ENCODE data around the gene SRMS.

Gene SRMS

DNA sequence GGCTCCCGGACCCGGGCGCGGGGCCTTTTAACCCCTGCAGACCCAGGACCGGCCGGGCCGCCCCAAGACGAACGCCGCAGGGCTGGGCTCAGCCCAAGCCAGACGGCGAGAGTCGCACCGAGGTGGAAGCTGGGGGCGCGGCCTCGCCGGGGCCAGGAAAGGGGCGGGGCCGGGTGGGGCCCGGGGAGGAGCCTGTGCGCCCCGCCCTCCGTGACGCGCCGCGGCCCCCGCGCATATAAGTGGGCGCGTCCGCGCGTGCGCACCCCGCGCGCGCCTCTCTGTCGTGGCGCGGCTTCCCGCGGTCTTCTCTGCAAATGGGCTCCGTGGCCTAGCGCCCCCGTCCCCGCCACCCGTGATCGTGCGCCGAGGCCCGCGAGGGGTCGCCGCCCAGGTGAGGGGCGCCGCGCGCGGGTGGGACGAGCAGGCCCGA is 27.0 kb downstream of the SRMS start, which contains the start of gene PPDPF:
Gene PPDPF, plus strand, starts transcription at position 262 of the 430 bp plus-strand sequence. CDS start 544 bp downstream, outside the sequence.
- TF ChIP-seq, protein P1, sequence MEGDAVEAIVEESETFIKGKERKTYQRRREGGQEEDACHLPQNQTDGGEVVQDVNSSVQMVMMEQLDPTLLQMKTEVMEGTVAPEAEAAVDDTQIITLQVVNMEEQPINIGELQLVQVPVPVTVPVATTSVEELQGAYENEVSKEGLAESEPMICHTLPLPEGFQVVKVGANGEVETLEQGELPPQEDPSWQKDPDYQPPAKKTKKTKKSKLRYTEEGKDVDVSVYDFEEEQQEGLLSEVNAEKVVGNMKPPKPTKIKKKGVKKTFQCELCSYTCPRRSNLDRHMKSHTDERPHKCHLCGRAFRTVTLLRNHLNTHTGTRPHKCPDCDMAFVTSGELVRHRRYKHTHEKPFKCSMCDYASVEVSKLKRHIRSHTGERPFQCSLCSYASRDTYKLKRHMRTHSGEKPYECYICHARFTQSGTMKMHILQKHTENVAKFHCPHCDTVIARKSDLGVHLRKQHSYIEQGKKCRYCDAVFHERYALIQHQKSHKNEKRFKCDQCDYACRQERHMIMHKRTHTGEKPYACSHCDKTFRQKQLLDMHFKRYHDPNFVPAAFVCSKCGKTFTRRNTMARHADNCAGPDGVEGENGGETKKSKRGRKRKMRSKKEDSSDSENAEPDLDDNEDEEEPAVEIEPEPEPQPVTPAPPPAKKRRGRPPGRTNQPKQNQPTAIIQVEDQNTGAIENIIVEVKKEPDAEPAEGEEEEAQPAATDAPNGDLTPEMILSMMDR (IDR thresholded peaks at IDR 0.05) = no peak

DNA sequence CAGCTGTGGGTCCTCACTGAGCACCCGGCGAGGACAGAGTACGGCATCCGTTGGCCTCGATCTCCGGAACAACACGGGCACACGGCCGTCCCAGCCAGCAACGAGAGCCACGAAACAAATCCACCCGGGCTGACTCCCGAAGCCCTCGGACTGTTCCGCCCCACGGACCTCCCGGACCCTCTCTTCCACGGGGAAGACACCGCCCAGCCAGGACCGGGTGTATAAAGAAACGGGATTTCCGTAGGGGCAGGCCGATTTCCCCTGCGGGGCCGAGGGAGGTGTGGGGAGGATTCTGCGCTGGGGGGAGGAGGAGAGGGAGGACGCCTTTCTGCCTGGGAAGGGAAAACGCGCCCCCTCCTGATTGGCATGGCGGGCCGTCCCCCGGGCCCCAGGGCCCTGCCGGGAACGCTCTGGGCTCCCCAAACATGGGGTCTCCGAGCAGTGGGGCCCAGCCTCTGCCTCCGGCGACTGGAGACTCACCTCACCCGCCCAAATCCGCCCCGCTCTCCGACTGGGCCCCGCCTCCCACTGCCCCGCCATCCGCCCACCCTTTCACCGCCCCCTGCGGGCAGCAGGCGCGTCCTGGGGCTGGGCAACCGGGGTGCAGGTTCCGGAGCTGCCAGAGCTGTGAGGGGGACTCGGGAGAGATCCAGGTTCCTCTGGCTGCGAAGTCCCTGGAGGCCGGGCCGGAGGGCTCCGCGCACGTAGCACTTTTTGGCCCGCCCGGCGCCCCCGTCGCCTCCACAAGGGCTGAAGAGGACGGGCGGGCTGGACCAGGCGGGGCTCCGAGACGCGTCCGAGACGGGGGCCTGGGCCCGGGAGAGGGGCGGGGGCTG is 27.7 kb downstream of the SRMS start:
- TF ChIP-seq, protein P1 (IDR thresholded peaks at IDR 0.05) = no peak

DNA sequence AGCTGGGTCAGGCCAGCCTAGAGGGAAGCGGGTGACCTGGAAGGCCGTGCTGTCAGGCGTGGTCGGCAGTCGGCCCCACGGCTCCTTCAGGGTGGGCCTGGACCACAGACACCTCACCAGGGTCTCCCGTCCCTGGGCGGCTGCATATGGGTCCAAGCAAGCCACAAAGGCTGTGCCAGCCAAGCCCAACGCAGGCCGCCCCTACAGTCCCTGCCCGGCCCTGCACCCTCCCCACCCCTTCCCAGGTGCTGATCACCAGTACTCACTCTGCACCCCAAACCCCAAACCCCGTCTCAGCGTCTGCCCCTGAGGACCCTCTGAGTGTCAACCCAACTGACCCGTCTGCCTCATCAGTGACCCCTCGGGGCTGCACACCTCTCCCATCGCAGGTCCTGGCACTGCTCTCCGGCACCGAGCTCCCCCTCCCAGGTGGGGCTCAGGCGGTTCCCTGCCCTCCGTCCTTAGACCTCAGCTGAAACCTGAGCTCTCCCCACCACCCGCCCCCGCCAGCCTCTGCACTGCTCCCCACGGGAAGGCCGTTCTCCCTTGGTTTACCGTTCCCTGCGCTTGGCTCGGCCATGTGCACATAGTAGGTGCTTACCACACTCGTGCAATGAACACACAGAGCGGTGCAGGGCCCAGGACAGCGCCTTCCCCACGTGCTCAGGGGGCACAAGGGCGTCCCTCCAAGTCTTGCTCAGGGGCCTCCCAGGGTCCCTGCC is 28.4 kb downstream of the SRMS start:
- TF ChIP-seq, protein P1 (IDR thresholded peaks at IDR 0.05) = no peak

DNA sequence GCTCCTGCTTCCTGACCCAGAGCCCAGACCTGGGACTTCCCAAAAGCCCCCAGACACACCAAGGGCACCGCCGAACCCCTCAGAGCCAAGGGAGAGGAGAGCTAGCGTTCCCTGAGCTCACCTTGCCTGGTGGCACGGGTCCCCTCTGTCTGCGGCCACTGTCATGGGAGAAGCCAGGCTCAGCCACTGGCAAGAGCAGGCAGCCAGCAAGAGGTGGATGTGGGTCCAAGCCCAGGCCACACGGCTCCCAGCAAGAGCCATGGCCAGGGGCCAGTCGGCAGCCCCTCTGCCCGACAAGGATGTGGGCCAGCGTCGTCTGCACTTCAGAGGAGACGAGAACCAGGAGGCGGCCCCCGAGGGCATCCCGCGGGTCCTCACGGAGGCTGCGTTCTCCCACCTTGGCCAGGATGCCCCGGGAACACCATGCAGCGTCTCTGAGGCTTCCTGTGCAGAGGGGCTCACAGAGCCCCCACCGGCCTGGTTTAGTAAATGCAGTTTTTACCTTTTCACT is 29.1 kb downstream of the SRMS start:
- TF ChIP-seq, protein P1 (IDR thresholded peaks at IDR 0.05) = no peak

DNA sequence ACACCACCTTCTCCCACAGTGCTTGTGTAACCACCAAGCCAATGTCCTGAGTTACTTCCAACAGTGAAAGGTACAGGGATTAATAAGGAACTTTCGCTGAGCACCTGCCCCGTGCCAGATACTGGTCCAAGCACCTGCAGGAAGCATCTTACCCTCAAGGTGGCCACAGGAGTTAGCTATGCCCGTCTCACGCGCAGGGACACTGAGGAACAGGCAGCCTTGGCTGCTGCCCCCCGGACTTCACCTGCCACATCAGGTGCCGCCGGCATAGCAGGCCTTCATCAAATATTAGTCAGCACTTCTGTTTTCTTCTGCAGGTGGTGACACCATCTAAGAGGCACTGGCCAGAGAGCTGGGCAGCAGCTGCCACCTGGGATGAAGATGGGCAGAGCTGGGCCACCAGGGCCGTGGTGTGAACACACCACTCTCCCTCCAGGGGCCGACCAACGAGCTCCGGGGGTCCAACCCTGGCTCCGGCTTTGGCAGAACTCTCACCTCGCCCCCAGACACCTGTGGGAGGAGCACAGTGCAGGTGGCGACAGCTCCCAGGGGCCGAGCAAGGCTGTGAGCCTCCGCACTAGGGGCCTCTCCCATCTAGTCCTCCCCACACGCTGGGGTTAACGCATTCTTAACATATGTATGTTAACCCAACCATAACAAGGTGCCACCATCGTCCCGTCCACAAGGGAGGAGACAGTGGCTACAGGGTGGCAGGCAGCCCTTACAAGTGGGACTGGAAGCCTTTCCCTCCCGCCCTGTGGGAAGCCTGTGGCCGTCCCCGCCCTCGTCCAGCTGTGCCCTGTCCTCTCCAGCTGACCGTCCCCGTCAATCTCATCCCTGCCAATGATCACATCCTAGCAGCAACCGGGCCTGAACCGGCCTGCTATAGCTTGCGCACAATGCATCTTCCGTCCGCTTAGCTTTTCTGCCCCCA is 29.9 kb downstream of the SRMS start:
- TF ChIP-seq, protein P1 (IDR thresholded peaks at IDR 0.05) = no peak

DNA sequence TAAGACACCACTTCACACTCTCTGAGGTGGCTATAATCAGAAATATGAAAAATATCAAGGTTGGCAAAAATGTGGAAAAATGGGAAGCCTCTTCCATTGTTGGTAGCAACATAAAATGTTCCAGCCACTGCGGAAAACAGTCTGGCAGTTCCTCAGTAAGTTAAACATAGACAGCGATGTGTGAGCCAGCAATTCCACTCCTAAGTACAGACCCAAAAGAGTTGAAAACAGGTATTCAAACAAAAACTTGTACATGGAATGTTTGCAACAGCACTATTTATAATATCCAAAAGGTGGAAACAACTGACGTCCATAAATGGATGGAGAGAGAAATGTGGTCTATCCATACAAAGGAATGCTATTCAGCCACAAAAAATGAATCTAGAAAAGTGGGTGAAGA is 34.3 kb downstream of the SRMS start:
- TF ChIP-seq, protein P1 (IDR thresholded peaks at IDR 0.05) = no peak

DNA sequence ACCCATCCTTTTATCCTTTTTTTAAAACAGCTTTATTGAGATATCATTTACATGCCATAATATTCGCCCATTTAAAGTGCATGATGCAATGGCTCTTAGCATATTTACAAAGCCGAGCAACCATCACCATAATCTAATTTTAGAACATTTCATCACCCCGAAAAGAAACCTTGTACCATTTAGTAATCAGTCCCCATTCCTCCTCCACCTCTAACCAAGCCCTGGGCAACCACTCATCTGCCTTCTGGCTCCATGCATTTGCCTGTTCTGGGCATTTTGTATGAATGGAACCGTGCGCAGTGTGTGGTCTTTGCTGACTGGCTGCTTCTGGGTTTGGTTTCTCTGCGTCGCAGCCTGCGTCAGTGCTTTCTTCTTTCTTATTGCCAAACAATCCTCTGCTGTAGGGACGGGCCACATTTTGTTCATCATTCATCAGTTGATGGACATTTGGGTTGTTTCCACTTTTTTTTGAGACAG is 38.4 kb downstream of the SRMS start:
- TF ChIP-seq, protein P1 (IDR thresholded peaks at IDR 0.05) = no peak

Data from LNCAP (cell line).